ENCODE results near the gene CAB39L.
A peak's percentile ranks its signal among the peaks of the same experiment; 100 is the strongest.

CAB39L gene

DNA sequence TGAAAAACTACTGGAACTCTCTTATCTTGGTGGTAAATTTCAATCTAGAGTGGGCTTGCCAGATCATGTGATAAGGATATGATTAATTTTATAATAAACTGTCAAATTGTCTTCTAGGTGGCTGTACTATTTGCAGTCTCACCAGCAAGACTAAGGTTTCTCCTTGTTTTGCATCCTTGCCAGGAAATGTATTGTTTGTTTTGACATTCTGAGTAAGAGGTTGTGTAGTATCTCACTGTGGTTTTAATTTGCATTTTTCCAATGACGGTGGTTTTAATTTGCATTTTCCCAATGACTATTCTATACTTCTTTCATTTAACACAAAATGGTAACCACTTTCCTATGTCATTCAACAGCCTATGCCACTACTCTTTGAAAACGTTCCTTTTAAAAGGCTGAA, 2.0 kb downstream of the CAB39L start:
- no peak for TF ChIP-seq FOXM1 (IDR thresholded peaks at IDR 0.05; ENCODE audit: borderline replicate concordance, low read depth)
- TF ChIP-seq TCF12 (IDR thresholded peaks at IDR 0.05; ENCODE audit: low read depth) = no peak
- TF ChIP-seq YY1 (IDR thresholded peaks at IDR 0.05; ENCODE audit: low read depth) = no peak
- no peak for TF ChIP-seq MAX (IDR thresholded peaks at IDR 0.05)
- TF ChIP-seq, protein P1, sequence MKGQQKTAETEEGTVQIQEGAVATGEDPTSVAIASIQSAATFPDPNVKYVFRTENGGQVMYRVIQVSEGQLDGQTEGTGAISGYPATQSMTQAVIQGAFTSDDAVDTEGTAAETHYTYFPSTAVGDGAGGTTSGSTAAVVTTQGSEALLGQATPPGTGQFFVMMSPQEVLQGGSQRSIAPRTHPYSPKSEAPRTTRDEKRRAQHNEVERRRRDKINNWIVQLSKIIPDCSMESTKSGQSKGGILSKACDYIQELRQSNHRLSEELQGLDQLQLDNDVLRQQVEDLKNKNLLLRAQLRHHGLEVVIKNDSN (IDR thresholded peaks at IDR 0.05) = no peak
- TF ChIP-seq CREB1 (IDR thresholded peaks at IDR 0.05; ENCODE audit: low read depth) = no peak

DNA sequence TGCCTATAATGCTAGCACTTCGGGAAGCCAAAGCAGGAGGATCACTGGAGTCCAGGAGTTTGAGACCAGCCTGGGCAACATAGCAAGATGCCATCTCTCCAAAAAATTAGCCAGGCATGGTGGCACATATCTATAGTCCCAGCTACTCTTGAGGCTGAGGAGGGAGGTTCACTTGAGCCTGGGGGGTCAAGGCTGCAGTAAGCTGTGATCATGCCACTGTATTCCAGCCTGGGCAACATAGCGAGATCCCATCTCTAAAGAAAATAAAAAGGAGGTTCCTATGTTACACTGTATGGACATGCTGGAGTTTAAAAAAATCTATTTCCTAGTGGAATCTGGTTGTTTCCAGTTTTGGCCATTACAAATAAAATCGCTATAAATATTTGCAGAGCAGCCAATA, 2.6 kb downstream of the CAB39L start:
- TF ChIP-seq EP300 (IDR thresholded peaks at IDR 0.05; ENCODE audit: borderline replicate concordance) = no peak
- no peak for TF ChIP-seq CREB1 (IDR thresholded peaks at IDR 0.05; ENCODE audit: low read depth)
- TF ChIP-seq, protein P2, sequence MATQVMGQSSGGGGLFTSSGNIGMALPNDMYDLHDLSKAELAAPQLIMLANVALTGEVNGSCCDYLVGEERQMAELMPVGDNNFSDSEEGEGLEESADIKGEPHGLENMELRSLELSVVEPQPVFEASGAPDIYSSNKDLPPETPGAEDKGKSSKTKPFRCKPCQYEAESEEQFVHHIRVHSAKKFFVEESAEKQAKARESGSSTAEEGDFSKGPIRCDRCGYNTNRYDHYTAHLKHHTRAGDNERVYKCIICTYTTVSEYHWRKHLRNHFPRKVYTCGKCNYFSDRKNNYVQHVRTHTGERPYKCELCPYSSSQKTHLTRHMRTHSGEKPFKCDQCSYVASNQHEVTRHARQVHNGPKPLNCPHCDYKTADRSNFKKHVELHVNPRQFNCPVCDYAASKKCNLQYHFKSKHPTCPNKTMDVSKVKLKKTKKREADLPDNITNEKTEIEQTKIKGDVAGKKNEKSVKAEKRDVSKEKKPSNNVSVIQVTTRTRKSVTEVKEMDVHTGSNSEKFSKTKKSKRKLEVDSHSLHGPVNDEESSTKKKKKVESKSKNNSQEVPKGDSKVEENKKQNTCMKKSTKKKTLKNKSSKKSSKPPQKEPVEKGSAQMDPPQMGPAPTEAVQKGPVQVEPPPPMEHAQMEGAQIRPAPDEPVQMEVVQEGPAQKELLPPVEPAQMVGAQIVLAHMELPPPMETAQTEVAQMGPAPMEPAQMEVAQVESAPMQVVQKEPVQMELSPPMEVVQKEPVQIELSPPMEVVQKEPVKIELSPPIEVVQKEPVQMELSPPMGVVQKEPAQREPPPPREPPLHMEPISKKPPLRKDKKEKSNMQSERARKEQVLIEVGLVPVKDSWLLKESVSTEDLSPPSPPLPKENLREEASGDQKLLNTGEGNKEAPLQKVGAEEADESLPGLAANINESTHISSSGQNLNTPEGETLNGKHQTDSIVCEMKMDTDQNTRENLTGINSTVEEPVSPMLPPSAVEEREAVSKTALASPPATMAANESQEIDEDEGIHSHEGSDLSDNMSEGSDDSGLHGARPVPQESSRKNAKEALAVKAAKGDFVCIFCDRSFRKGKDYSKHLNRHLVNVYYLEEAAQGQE (IDR thresholded peaks at IDR 0.05; ENCODE audit: low read depth) = no peak
- TF ChIP-seq ZBTB7A (IDR thresholded peaks at IDR 0.05; ENCODE audit: low read depth) = no peak

GRCh38 chr13:49439609-49440008, 4.3 kb downstream of the CAB39L start:
- TF ChIP-seq CEBPB (IDR thresholded peaks at IDR 0.05) (no peak), FOXM1 (IDR thresholded peaks at IDR 0.05; ENCODE audit: borderline replicate concordance, low read depth) (no peak), RAD21 (IDR thresholded peaks at IDR 0.05; ENCODE audit: low read depth) (no peak), YY1 (IDR thresholded peaks at IDR 0.05; ENCODE audit: low read depth) (no peak), EP300 (IDR thresholded peaks at IDR 0.05; ENCODE audit: borderline replicate concordance) (no peak)
- TF ChIP-seq, protein P1 (IDR thresholded peaks at IDR 0.05) = no peak

DNA sequence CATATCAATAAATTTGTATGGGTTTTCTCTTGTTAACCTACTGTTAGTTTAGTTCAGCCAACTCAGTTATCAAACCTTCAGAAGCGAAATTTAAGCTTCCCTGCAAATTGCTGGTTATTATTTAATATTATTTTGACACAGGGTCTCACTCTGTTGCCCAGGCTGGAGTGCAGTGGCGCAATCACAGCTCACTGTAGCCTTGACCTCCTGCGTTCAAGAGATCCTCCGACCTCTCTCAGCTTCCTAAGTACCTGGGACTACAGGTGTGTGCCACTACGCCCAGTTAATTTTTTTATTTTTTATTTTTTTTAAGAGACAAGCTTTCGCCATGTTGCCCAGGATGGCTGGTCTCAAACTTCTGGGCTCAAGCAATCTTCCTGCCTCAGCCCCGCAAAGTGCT, 6.2 kb downstream of the CAB39L start:
- TF ChIP-seq NFIC (IDR thresholded peaks at IDR 0.05) (no peak), YY1 (IDR thresholded peaks at IDR 0.05; ENCODE audit: low read depth) (no peak)

- TF ChIP-seq, protein P2 (IDR thresholded peaks at IDR 0.05; ENCODE audit: low read depth) = no peak
- TF ChIP-seq RAD21 (IDR thresholded peaks at IDR 0.05; ENCODE audit: low read depth) = peak; percentile 30; the same call in 1 of the 2 replicates
Measured at GRCh38 chr13:49436890-49437289, 7.0 kb downstream of the CAB39L start.

GRCh38 chr13:49435992-49436391, 7.9 kb downstream of the CAB39L start:
- TF ChIP-seq, protein P2 (IDR thresholded peaks at IDR 0.05; ENCODE audit: low read depth) = no peak
- TF ChIP-seq EGR1 (IDR thresholded peaks at IDR 0.05) (no peak), EP300 (IDR thresholded peaks at IDR 0.05; ENCODE audit: borderline replicate concordance) (no peak), FOXM1 (IDR thresholded peaks at IDR 0.05; ENCODE audit: borderline replicate concordance, low read depth) (no peak), NFIC (IDR thresholded peaks at IDR 0.05) (no peak), CREB1 (IDR thresholded peaks at IDR 0.05; ENCODE audit: low read depth) (no peak), TEAD4 (IDR thresholded peaks at IDR 0.05) (no peak), RAD21 (IDR thresholded peaks at IDR 0.05; ENCODE audit: low read depth) (no peak), ZBTB7A (IDR thresholded peaks at IDR 0.05; ENCODE audit: low read depth) (no peak), TAF1 (IDR thresholded peaks at IDR 0.05; ENCODE audit: low read depth) (no peak), TCF12 (IDR thresholded peaks at IDR 0.05; ENCODE audit: low read depth) (no peak), MAX (IDR thresholded peaks at IDR 0.05) (no peak), CEBPB (IDR thresholded peaks at IDR 0.05) (no peak), YY1 (IDR thresholded peaks at IDR 0.05; ENCODE audit: low read depth) (no peak)
- TF ChIP-seq, protein P1 (IDR thresholded peaks at IDR 0.05) = no peak

Measured in Ishikawa (cell line).